Measurements from ENCODE around the gene STX8.

- no peak for TF ChIP-seq POLR2AphosphoS5 (IDR thresholded peaks at IDR 0.05; ENCODE audit: low read depth, low read length)
- TF ChIP-seq TAF1 (IDR thresholded peaks at IDR 0.05; ENCODE audit: low read depth, low read length), result no peak
These were observed 358.2 kb downstream of the STX8 start for GRCh38 chr17:9217151-9218056.

Measured in GM12891 (cell line).